Measurements from ENCODE around the gene NUBPL. TPM values are rescaled to one million over a fixed set of nuclear protein-coding genes. Genes with fewer than 3 reads are reported as not detected.

NUBPL gene
- total and polyA plus RNA-seq, 2 donors from 2014 or later: 11.2 to 16.2 TPM

DNA sequence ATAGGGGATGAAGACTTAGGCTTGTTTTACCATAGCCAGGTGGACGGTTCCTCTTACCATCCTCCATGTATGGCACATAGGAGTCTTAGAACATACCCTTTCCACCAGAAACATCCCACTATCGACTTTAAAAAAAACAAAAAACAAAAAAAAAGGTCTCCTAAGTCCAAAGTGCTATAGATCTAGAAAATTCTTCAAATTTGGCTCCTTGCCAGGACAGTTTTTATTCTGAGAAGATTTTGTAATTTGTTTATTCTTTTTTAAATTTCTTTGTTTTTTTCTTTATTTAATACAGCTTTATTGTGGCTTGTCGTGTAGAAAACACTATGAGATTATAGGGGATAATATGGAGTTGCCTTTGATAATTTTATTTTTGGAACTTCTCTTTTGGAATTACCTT lies 197.7 kb downstream of the NUBPL start:
- H3K4me1 ChIP-seq (ENCODE audit: control insufficient read depth in 2 of 3, insufficient read depth in 2 of 3, low read depth in 1 of 3, low read length in 3 of 3): no peaks in the 10 kb centered on the region
- TF ChIP-seq CTCF (IDR thresholded peaks at IDR 0.05; ENCODE audit: borderline replicate concordance, extremely low read depth, insufficient read depth): no peak
- H3K4me3 ChIP-seq (ENCODE audit: low read length in 3 of 3): no peak overlapping the region
- H3K27me3 ChIP-seq (ENCODE audit: control insufficient read depth, insufficient read depth, low read length): no peaks in the 10 kb centered on the region
- peak; percentile 63 for FAIRE-seq
- no peaks in the 10 kb centered on the region for H3K9me3 ChIP-seq (ENCODE audit: control insufficient read depth in 2 of 3, insufficient read depth in 1 of 3, low read length in 3 of 3)
- no peaks in the 10 kb centered on the region for H3K36me3 ChIP-seq (ENCODE audit: control insufficient read depth in 2 of 3, insufficient read depth in 3 of 3, low read length in 3 of 3)
- no peak overlapping the region for H3K9ac ChIP-seq (ENCODE audit: low read length in 3 of 3)
- no peak overlapping the region for H3K27ac ChIP-seq (ENCODE audit: low read depth in 2 of 2, low read length in 2 of 2)
- intact Hi-C loops (cut with DNase I): no loop called here
- DNase-seq: no peak

GRCh38 chr14:31760277-31760676 lies 199.1 kb downstream of the NUBPL start:
- Histone ChIP-seq H3K27ac (ENCODE audit: low read depth in 2 of 2, low read length in 2 of 2) (no peak overlapping the region), H3K27me3 (ENCODE audit: control insufficient read depth, insufficient read depth, low read length) (no peaks in the 10 kb centered on the region), H3K9me3 (ENCODE audit: control insufficient read depth in 2 of 3, insufficient read depth in 1 of 3, low read length in 3 of 3) (no peaks in the 10 kb centered on the region), H3K9ac (ENCODE audit: low read length in 3 of 3) (no peak overlapping the region), H3K4me1 (ENCODE audit: control insufficient read depth in 2 of 3, insufficient read depth in 2 of 3, low read depth in 1 of 3, low read length in 3 of 3) (no peaks in the 10 kb centered on the region), H3K4me3 (ENCODE audit: low read length in 3 of 3) (no peak overlapping the region), H3K36me3 (ENCODE audit: control insufficient read depth in 2 of 3, insufficient read depth in 3 of 3, low read length in 3 of 3) (no peaks in the 10 kb centered on the region)
- intact Hi-C loops (cut with DNase I): no loop called here
- FAIRE-seq (no peak), DNase-seq (no peak)
- TF ChIP-seq CTCF (IDR thresholded peaks at IDR 0.05; ENCODE audit: borderline replicate concordance, extremely low read depth, insufficient read depth): no peak

GRCh38 chr14:31761325-31761724 lies 200.1 kb downstream of the NUBPL start:
- no peak for TF ChIP-seq CTCF (IDR thresholded peaks at IDR 0.05; ENCODE audit: borderline replicate concordance, extremely low read depth, insufficient read depth)
- intact Hi-C loops (cut with DNase I): no loop called here
- H3K36me3 ChIP-seq (ENCODE audit: control insufficient read depth in 2 of 3, insufficient read depth in 3 of 3, low read length in 3 of 3): no peaks in the 10 kb centered on the region
- FAIRE-seq (no peak), DNase-seq (no peak)
- H3K27ac ChIP-seq (ENCODE audit: low read depth in 2 of 2, low read length in 2 of 2): no peak overlapping the region
- H3K27me3 ChIP-seq (ENCODE audit: control insufficient read depth, insufficient read depth, low read length): no peaks in the 10 kb centered on the region
- H3K9me3 ChIP-seq (ENCODE audit: control insufficient read depth in 2 of 3, insufficient read depth in 1 of 3, low read length in 3 of 3): no peaks in the 10 kb centered on the region
- H3K4me3 ChIP-seq (ENCODE audit: low read length in 3 of 3): no peak overlapping the region
- H3K9ac ChIP-seq (ENCODE audit: low read length in 3 of 3): no peak overlapping the region
- no peaks in the 10 kb centered on the region for H3K4me1 ChIP-seq (ENCODE audit: control insufficient read depth in 2 of 3, insufficient read depth in 2 of 3, low read depth in 1 of 3, low read length in 3 of 3)

- Histone ChIP-seq H3K36me3 (ENCODE audit: control insufficient read depth in 2 of 3, insufficient read depth in 3 of 3, low read length in 3 of 3) (no peaks in the 10 kb centered on the region), H3K4me3 (ENCODE audit: low read length in 3 of 3) (no peak overlapping the region), H3K9me3 (ENCODE audit: control insufficient read depth in 2 of 3, insufficient read depth in 1 of 3, low read length in 3 of 3) (no peaks in the 10 kb centered on the region), H3K27me3 (ENCODE audit: control insufficient read depth, insufficient read depth, low read length) (no peaks in the 10 kb centered on the region), H3K27ac (ENCODE audit: low read depth in 2 of 2, low read length in 2 of 2) (no peak overlapping the region), H3K9ac (ENCODE audit: low read length in 3 of 3) (no peak overlapping the region), H3K4me1 (ENCODE audit: control insufficient read depth in 2 of 3, insufficient read depth in 2 of 3, low read depth in 1 of 3, low read length in 3 of 3) (no peaks in the 10 kb centered on the region)
- intact Hi-C loops (cut with DNase I): no loop called here
- DNase-seq (no peak), FAIRE-seq (no peak)
- TF ChIP-seq CTCF (IDR thresholded peaks at IDR 0.05; ENCODE audit: borderline replicate concordance, extremely low read depth, insufficient read depth): no peak
Observed at GRCh38 chr14:31763041-31763440, 201.8 kb downstream of the NUBPL start.

Data from kidney (tissue), 14 donors.